HG03196 (cell line): Measurements from ENCODE around the gene FCSK.

Source experiments
- ATAC-seq: cut with Tn5 transposase; IDR thresholded peaks from one replicate; pipeline ENCODE4 v1.9.1; 2021; ENCODE audit not compliant: unreplicated experiment

The FCSK gene

DNA sequence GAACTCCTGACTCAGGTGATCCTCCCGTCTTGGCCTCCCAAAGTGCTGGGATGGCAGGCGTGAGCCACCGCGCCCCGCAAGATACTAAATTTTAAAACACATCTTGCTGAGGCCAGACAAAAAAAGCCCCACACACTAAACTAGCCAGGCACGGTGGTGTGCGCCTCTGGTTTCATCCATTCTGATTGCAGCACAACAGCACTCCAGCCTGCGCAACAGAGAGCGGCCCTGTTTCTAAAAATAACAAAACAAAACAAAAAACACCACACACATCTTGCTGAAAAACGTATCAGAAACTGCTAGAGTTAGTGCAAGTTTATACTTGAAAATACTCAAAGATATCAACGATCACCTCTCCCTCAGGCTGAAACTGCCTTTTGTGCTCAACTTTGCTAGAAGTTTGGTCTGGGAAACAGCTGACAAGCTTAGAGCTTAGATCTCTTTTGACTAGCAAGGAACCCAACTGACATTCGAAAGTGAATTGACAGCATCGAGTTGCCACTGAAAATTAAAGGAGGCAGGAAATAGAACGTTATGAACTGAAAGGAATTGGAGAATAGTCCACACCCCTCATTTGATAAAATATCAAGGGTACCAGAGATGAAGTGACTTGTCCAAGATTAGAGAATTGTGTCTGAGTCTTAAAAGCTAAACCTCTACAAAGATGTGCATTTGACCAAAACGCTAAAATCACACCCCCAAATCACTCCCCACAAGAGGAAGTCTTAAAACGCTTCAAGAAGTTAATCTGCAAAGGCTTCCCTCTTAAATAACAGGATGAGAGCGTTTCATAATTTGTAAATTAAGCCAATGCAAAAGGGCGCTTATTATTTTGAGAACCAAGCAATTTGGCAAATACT, 68.1 kb downstream of the FCSK start:
- ATAC-seq: no peak

DNA sequence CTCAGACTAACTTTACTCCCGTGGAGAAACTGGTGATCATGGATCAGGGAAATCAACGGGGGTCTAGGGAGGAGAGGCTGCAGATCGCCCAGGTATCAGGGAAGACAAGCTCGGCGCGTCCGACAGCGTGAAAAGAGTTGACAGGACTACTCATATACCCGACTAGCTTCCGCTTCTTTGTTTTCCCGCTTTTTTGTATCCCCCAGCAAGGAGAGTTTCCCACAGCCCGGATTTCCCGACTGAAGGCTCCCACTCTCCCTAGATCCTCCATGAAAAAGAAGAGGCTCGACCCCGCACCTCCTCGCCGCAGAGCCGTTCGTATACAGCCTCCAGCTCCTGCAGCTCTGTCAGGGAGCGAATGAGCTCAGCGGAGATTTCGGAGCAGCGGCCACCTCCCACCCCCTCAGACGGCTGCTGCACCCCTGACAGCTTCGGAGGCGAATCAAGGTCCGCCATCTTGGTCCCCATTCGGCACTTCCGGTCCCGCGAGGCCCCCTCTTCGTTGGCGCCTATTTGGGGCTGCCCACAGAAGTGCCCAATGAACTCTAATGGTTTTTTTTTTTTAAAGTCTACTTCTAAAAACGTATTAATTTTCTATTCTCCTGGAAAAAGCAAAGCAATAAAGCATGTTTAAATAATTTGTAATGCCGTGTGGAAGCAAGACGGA, 68.8 kb downstream of the FCSK start, which contains the start of gene COG4:
Gene COG4, minus strand, starts transcription at position 479 of the 667 bp plus-strand sequence. Its CDS starts 11 bp downstream, at position 468.
- ATAC-seq: peak; percentile 68

DNA sequence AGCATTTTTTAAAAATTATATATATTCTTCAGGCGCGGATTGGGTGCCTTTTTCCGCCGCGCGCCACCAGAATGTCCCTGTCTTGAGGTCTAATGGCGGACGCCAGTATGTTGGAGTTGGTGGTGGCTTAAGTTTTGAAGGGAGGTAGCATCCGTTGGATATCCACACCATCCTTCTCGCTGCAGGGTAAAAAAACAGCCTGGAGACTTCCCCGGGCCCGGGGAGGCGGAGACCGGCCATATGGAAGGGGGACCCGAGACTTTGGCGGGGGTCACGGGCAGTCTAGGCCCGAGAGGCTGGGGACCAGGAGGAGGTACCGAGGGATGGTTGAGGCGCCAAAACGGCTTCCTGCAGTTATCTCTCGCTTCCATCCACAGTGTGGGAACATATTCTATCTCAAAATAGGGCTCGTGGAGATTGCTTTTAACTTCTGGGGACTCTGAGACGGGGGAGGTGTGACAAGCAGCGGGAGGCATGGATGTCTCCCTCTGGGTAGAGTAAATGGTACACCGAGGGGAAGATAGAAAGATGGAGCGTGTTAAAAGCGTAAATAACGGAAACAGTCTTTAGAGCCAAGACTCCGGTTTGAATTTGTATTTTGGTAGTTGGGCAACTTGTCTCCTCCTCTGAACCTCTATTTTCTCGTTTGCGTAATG, 69.5 kb downstream of the FCSK start, which contains the start of gene SF3B3:
Gene SF3B3, plus strand, starts transcription at position 74 of the 656 bp plus-strand sequence. CDS start 2,841 bp downstream, outside the sequence.
- ATAC-seq: peak; percentile 61

DNA sequence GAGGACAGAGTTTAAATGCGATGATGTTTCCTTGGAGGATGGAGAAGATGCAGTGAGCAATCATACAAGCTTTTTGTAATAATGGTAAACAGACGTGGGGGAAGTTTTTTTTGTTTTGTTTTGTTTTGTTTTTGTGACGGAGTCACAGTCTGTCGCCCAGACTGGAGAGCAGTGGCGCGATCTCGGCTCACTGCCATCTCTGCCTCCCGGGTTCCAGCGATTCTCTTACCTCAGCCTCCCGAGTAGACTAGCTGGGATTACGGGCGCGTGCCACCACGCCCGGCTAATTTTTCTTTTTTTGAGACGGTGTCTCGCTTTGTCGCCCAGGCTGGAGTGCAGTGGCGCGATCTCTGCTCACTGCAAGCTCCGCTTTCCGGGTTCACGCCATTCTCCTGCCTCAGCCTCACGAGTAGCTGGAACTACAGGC, 70.0 kb downstream of the FCSK start:
- ATAC-seq: peak; percentile 5

DNA sequence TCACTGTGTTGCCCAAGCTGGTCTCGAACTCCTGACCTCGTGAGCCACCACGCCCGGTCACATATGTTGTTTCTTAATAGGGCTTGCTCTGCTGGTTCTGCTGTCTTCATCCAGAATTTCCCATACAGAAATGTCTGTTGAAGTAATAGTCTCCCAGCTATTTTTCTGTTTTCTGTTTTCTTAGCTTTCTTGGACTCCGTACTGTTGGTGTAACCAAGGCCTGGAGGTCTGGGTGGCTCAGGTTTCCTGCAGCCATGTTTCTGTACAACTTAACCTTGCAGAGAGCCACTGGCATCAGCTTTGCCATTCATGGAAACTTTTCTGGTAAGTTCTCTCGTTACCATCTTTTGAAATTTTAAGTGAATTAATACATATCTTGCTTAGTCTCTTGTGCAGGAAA, 72.0 kb downstream of the FCSK start:
- no peak for ATAC-seq

DNA sequence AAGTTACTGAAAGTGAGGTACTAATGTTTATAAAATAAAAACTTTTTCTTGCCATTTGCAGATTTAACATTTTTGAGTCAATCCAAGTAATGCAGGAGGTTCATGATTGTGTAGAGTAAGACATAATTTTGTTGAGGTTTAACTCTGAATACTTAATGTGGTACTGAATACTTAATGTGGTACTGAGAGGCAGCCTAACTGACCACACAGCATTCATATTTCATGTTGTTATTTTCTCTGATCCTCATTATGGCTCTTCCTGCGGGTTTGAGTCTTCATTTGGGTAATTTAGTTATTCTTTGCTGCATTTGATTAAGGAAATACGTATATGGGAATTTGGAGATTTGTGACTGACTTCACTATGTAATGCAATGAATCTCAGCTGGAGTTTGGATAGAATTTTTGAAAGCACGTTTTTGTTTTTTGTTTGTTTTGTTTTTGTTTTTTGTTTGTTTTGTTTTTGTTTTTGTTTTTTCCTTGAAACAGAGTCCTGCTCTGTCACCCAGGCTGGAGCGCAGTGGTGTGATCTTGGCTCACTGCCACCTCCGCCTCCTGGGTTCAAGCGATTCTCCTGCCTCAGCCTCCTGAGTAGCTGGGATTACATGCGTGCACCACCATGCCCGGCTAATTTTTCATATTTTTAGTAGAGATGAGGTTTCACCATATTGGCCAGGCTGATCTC, 73.1 kb downstream of the FCSK start:
- no peak for ATAC-seq

DNA sequence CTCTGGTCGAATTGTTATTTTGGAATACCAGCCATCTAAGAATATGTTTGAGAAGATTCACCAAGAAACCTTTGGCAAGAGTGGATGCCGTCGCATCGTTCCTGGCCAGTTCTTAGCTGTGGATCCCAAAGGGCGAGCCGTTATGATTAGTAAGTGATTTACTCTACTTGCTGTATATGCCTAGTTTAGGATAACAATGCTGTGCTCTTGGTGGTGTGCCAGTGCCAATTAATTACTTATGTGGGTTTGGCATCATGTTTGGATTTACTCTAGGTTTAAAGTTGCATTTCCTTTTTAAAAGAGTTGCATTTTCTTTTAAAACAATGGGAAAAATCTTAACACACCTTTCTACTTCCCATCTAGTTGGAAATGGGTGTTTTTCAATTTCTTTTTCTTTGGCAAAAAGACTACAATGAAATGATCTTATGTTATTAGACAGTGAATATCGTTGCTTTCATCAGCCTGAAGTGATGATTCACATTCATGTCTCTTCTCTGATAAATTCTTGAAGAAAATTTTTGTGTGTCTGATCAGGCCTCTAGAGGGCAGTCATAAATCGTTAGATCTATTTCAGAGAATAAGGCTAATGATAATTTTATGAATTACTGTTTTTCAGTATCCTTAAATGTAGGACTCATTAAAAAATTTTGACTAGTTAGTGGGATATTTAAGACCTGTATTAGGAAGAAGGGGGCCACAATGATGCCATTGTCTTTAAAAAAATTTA, 74.8 kb downstream of the FCSK start:
- no peak for ATAC-seq
